ENCODE results near the gene CA10.

CA10 gene

DNA sequence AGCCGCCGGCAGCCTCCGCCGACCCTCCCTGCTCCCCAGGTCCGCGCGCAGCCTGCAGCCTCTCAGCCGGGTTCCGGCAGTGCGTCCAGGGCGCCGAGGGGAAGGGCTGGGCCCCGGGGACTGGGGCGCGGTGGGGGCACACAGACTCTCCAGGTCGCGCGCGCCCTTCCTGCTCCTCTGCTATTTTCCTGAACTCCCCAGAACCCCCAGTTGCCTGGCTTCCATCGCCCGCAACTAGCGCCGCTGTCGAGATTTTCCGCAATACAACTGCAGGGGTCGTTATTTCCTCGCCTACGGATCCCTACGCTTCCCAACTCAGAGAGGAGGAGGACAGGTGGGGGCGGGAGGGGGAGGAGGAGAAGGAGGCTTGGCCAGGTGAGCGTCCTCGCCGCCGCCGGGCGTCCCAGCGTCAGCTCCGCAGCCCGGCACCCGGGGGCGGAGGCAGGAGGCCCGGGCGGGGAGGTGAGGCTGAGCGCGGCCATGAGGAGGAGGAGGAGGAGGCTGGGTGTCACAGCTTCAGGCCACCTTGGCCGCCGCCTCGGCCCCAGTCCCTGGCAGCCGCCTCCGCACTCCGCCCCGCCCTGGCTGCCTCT is at the start of gene CA10:
TSS of gene CA10 (minus strand) at position 265 of the 593 bp plus-strand sequence.
- peaks cover 5% of the 10 kb centered on the region for H3K36me3 Mint-ChIP-seq (ENCODE audit: low read depth)
- peaks cover 31% of the 10 kb centered on the region for H3K4me1 Mint-ChIP-seq
- peak within 1 kb of the TSS; percentile 88 to 93 (median 90) for H3K4me3 Mint-ChIP-seq
- TF ChIP-seq, protein P1, sequence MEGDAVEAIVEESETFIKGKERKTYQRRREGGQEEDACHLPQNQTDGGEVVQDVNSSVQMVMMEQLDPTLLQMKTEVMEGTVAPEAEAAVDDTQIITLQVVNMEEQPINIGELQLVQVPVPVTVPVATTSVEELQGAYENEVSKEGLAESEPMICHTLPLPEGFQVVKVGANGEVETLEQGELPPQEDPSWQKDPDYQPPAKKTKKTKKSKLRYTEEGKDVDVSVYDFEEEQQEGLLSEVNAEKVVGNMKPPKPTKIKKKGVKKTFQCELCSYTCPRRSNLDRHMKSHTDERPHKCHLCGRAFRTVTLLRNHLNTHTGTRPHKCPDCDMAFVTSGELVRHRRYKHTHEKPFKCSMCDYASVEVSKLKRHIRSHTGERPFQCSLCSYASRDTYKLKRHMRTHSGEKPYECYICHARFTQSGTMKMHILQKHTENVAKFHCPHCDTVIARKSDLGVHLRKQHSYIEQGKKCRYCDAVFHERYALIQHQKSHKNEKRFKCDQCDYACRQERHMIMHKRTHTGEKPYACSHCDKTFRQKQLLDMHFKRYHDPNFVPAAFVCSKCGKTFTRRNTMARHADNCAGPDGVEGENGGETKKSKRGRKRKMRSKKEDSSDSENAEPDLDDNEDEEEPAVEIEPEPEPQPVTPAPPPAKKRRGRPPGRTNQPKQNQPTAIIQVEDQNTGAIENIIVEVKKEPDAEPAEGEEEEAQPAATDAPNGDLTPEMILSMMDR (IDR thresholded peaks at IDR 0.05; ENCODE audit: unreplicated experiment in 3 of 3) = peak in 2 of 3 experiments; percentile 19 to 21
- H3K27me3 Mint-ChIP-seq (ENCODE audit: low read depth) = peaks cover 85% of the 10 kb centered on the region
- H3K27ac Mint-ChIP-seq = peak within 1 kb of the TSS in 2 of 3 experiments; percentile 77 to 83
- peaks cover 7% of the 10 kb centered on the region for H3K9me3 Mint-ChIP-seq

DNA sequence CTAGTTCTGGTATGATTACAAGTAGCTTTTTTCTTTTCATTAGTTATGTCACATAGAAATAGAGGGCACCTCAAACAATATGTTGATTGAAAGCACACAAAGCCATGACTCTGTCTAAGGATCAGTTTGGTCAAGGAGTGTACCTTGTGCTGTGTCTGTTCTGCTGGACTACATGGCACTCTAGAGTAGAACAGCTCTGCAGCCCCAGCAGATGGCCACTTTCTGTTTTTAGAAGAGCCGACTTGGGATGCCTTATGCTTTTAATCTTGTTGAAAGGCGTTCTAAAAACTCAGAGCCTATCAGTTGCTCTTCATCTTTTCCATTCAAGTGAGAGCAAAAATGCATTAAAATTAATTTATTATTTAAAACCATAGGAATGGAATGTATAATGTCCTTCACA is 49.3 kb upstream of the CA10 start:
- TF ChIP-seq, protein P1 (IDR thresholded peaks at IDR 0.05; ENCODE audit: unreplicated experiment in 3 of 3) = no peak
- H3K27me3 Mint-ChIP-seq (ENCODE audit: low read depth) = no peaks in the 10 kb centered on the region
- no peak overlapping the region for H3K27ac Mint-ChIP-seq
- no peaks in the 10 kb centered on the region for H3K36me3 Mint-ChIP-seq (ENCODE audit: low read depth)
- no peaks in the 10 kb centered on the region for H3K4me1 Mint-ChIP-seq
- H3K9me3 Mint-ChIP-seq = no peaks in the 10 kb centered on the region
- no peak overlapping the region for H3K4me3 Mint-ChIP-seq

DNA sequence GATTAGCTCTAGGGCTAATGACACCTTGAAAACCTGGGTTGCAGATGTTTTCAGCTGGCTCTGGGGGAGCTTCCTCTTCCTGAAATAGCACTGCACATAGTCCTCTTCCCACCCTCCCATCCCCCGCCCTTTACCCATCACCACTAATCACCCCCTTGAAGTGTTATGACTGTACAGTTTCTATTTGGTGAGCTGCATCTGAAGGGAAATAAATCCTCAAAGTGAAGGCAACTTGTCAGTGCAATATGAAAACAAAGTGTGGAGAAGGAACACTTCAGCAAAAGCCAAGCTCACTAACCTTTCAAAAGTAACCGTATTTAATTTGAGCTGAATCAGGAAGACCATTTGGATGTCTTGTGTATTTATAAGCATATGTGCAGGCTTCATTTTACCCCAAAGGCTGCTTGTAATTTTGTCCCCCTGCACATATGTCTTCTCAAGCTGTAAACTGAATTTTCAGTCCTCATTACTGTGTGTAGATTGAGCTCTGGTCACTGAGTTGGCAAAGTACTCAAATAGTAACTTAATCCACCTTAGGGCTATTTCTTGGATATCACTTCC is 44.1 kb upstream of the CA10 start:
- H3K36me3 Mint-ChIP-seq (ENCODE audit: low read depth) = no peaks in the 10 kb centered on the region
- TF ChIP-seq, protein P1 (IDR thresholded peaks at IDR 0.05; ENCODE audit: unreplicated experiment in 3 of 3) = no peak
- H3K4me1 Mint-ChIP-seq = no peaks in the 10 kb centered on the region
- H3K4me3 Mint-ChIP-seq = no peak overlapping the region
- H3K27me3 Mint-ChIP-seq (ENCODE audit: low read depth) = no peaks in the 10 kb centered on the region
- no peaks in the 10 kb centered on the region for H3K9me3 Mint-ChIP-seq
- H3K27ac Mint-ChIP-seq = peak overlapping the region in 1 of 3 experiments; percentile 61

DNA sequence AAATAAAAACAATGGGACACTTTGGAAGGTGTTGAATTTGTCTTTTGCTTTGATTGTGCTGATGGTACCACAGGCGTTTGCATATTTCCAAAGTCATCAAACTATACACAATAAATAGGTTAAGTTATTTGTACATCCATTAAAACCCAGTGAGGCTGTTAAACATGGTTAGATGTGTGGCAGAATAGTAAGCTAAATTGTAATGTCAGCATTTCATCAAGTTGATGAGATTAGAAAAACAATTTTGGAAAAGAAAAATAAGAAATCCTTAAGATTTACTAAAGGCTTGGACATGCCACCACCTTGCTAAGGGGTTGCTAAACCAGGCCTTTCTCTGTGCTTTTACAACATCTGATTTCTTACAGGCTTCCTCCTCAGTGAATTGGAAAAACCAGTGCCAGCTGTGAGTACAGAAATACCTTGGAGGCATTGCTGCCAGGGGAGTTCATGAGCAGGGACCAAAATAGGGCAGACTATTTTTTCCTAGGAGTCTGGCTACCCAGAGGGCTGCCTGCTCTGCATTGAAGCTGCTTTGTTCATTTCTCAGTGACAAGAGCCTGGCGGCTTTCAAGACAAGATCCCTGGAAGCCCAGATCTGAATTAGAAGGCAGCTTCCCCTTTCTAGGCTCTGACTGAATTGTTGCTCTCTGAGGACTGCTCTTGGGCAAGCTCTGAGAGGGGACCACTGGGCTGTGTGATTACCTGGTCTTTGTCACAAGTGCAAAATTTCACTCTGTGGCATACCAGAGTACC is 43.4 kb upstream of the CA10 start:
- Mint-ChIP-seq H3K27ac (peak overlapping the region in 1 of 3 experiments; percentile 61), H3K4me1 (no peaks in the 10 kb centered on the region), H3K4me3 (no peak overlapping the region), H3K27me3 (ENCODE audit: low read depth) (no peaks in the 10 kb centered on the region), H3K36me3 (ENCODE audit: low read depth) (no peaks in the 10 kb centered on the region), H3K9me3 (no peaks in the 10 kb centered on the region)
- TF ChIP-seq, protein P1 (IDR thresholded peaks at IDR 0.05; ENCODE audit: unreplicated experiment in 3 of 3) = no peak

DNA sequence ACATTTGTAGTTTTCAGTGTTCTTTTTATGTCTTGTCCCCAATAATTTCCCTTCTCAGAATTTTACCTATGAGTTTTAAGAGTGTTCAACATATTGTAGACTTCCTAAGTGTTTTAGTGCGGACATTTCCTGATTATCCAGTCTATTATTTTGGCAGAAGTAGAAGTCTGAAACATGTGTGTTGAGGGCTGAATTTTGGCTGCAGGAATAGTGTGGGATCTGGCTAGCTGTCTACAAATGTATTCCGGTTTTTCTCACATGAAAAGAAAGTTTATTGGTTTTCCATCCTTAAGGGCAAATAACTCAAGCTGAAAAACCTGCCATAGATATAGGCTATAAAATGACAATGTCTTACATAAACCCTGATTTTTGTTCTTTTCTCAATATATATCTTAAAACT is 33.0 kb upstream of the CA10 start:
- Mint-ChIP-seq H3K9me3 (peaks cover 4% of the 10 kb centered on the region), H3K36me3 (ENCODE audit: low read depth) (no peaks in the 10 kb centered on the region), H3K4me3 (no peak overlapping the region), H3K27me3 (ENCODE audit: low read depth) (peaks cover 4% of the 10 kb centered on the region), H3K27ac (no peak overlapping the region), H3K4me1 (no peaks in the 10 kb centered on the region)
- TF ChIP-seq, protein P1 (IDR thresholded peaks at IDR 0.05; ENCODE audit: unreplicated experiment in 3 of 3) = no peak
